ENCODE measurements around the gene AFAP1L1. TPM values are rescaled to one million over a fixed set of nuclear protein-coding genes. Genes with fewer than 3 reads are reported as not detected.

Gene AFAP1L1
- total RNA-seq, 1 donor from 2014 or later, result 0.36 TPM

- Mint-ChIP-seq H3K36me3 (peaks cover 2% of the 10 kb centered on the region), H3K27ac (no peak overlapping the region), H3K4me3 (no peak overlapping the region), H3K9me3 (no peaks in the 10 kb centered on the region), H3K4me1 (peaks cover 17% of the 10 kb centered on the region), H3K27me3 (ENCODE audit: insufficient read depth, low read depth) (no peaks in the 10 kb centered on the region)
- Histone ChIP-seq H3K79me2 (ENCODE audit: low read depth) (no peaks in the 10 kb centered on the region), H3K4me2 (no peak overlapping the region), H3K4me1 (peaks cover 3% of the 10 kb centered on the region), H4K20me1 (ENCODE audit: low read depth) (no peaks in the 10 kb centered on the region), H3K4me3 (no peak overlapping the region), H3K36me3 (no peaks in the 10 kb centered on the region), H3K27me3 (no peaks in the 10 kb centered on the region), H3K27ac (no peak overlapping the region), H3K9ac (no peak overlapping the region), H3K9me3 (ENCODE audit: low read depth) (no peaks in the 10 kb centered on the region), H2AFZ (replicated peaks) (no peak overlapping the region), H3F3A (ENCODE audit: low read depth) (no peaks in the 10 kb centered on the region)
- DNase-seq (ENCODE audit: low spot score), result no peak
- TF ChIP-seq EZH2phosphoT487 (IDR thresholded peaks at IDR 0.05) (no peak), CTCF (IDR thresholded peaks at IDR 0.05) (no peak), EZH2 (IDR thresholded peaks at IDR 0.05) (no peak)
Observed at GRCh38 chr5:149372076-149372795, 100.6 kb downstream of the AFAP1L1 start.

GRCh38 chr5:149372932-149373331 lies 101.3 kb downstream of the AFAP1L1 start:
- Histone ChIP-seq H3K4me2 (no peak overlapping the region), H3K79me2 (ENCODE audit: low read depth) (no peaks in the 10 kb centered on the region), H3K4me3 (no peak overlapping the region), H3K9ac (no peak overlapping the region), H3K27me3 (no peaks in the 10 kb centered on the region), H3F3A (ENCODE audit: low read depth) (no peaks in the 10 kb centered on the region), H3K4me1 (no peaks in the 10 kb centered on the region), H3K27ac (no peak overlapping the region), H2AFZ (replicated peaks) (no peak overlapping the region), H3K9me3 (ENCODE audit: low read depth) (no peaks in the 10 kb centered on the region), H3K36me3 (no peaks in the 10 kb centered on the region), H4K20me1 (ENCODE audit: low read depth) (no peaks in the 10 kb centered on the region)
- no peaks in the 10 kb centered on the region for H3K27me3 Mint-ChIP-seq (ENCODE audit: insufficient read depth, low read depth)
- no peak overlapping the region for H3K4me3 Mint-ChIP-seq
- H3K4me1 Mint-ChIP-seq, result peaks cover 13% of the 10 kb centered on the region
- no peak overlapping the region for H3K27ac Mint-ChIP-seq
- peaks cover 4% of the 10 kb centered on the region for H3K36me3 Mint-ChIP-seq
- no peak for DNase-seq (ENCODE audit: low spot score)
- no peaks in the 10 kb centered on the region for H3K9me3 Mint-ChIP-seq
- TF ChIP-seq EZH2phosphoT487 (IDR thresholded peaks at IDR 0.05) (no peak), EZH2 (IDR thresholded peaks at IDR 0.05) (no peak), CTCF (IDR thresholded peaks at IDR 0.05) (no peak)

- DNase-seq (ENCODE audit: low spot score), result no peak
- Histone ChIP-seq H3K9ac (no peak overlapping the region), H3K4me3 (no peak overlapping the region), H3K9me3 (ENCODE audit: low read depth) (no peaks in the 10 kb centered on the region), H4K20me1 (ENCODE audit: low read depth) (no peaks in the 10 kb centered on the region), H2AFZ (replicated peaks) (no peak overlapping the region), H3K4me2 (no peak overlapping the region), H3F3A (ENCODE audit: low read depth) (no peaks in the 10 kb centered on the region), H3K4me1 (no peaks in the 10 kb centered on the region), H3K27ac (no peak overlapping the region), H3K79me2 (ENCODE audit: low read depth) (no peaks in the 10 kb centered on the region), H3K27me3 (no peaks in the 10 kb centered on the region), H3K36me3 (no peaks in the 10 kb centered on the region)
- no peaks in the 10 kb centered on the region for H3K9me3 Mint-ChIP-seq
- no peak overlapping the region for H3K27ac Mint-ChIP-seq
- peaks cover 4% of the 10 kb centered on the region for H3K36me3 Mint-ChIP-seq
- peaks cover 7% of the 10 kb centered on the region for H3K27me3 Mint-ChIP-seq (ENCODE audit: insufficient read depth, low read depth)
- TF ChIP-seq EZH2phosphoT487 (IDR thresholded peaks at IDR 0.05), result no peak
- TF ChIP-seq CTCF (IDR thresholded peaks at IDR 0.05), result no peak
- TF ChIP-seq EZH2 (IDR thresholded peaks at IDR 0.05), result no peak
- peaks cover 17% of the 10 kb centered on the region for H3K4me1 Mint-ChIP-seq
- no peak overlapping the region for H3K4me3 Mint-ChIP-seq
Observed at GRCh38 chr5:149374303-149374702, 102.6 kb downstream of the AFAP1L1 start.

All from neural progenitor cell (in vitro differentiated cells).